Endothelial cell (in vitro differentiated cells): ENCODE measurements around the gene UNKL. TPM values are rescaled to one million over a fixed set of nuclear protein-coding genes. Genes with fewer than 3 reads are reported as not detected.

ENCODE experiments used
- DNase-seq: peaks from one replicate; pipeline ENCODE4 v3.0.0; 2021; ENCODE audit warnings: low spot score
- H3K27ac Mint-ChIP-seq: one replicate; pipeline ENCODE4 v1.8.0; 2021; ENCODE audit warnings: mixed read lengths, inconsistent platforms; ENCODE audit not compliant: unreplicated experiment
- H3K27me3 Mint-ChIP-seq: one replicate; pipeline ENCODE4 v1.8.0; 2021; ENCODE audit warnings: mild to moderate bottlenecking, moderate library complexity, mixed read lengths, inconsistent platforms; ENCODE audit not compliant: unreplicated experiment
- H3K36me3 Mint-ChIP-seq: one replicate; pipeline ENCODE4 v1.8.0; 2021; ENCODE audit warnings: mild to moderate bottlenecking, low read depth, mixed read lengths, inconsistent platforms; ENCODE audit not compliant: unreplicated experiment
- H3K4me1 Mint-ChIP-seq: one replicate; pipeline ENCODE4 v1.8.0; 2021; ENCODE audit warnings: mild to moderate bottlenecking, mixed read lengths, inconsistent platforms; ENCODE audit not compliant: unreplicated experiment
- H3K4me3 Mint-ChIP-seq: one replicate; pipeline ENCODE4 v1.8.0; 2021; ENCODE audit warnings: mild to moderate bottlenecking, mixed read lengths, inconsistent platforms; ENCODE audit not compliant: unreplicated experiment
- H3K9me3 Mint-ChIP-seq: one replicate; pipeline ENCODE4 v1.8.0; 2021; ENCODE audit warnings: mixed read lengths, inconsistent platforms; ENCODE audit not compliant: unreplicated experiment
- CTCF ChIP-seq: fragments of 200-600 bp; sonication (generic); IDR thresholded peaks from one replicate; pipeline ENCODE4 v1.5.0; 2021; ENCODE audit warnings: antibody characterized with exemption; ENCODE audit not compliant: unreplicated experiment
- total RNA-seq: library from RNA; stranded (reverse); fragmentation: NEBNext Ultra II Directional; extraction: Animal tissue kit (Norgen Biotek cat#: 25700); gene quantifications from one replicate; pipeline ENCODE4 v1.2.1, GENCODE V29; 2021; ENCODE audit not compliant: unreplicated experiment

UNKL gene
- total RNA-seq, 1 donor from 2014 or later, result 30.3 TPM

- peaks cover 1% of the 10 kb centered on the region for H3K36me3 Mint-ChIP-seq
- no peak for TF ChIP-seq CTCF
- no peak overlapping the region for H3K27ac Mint-ChIP-seq
- no peaks in the 10 kb centered on the region for H3K9me3 Mint-ChIP-seq
- no peak for DNase-seq
- no peak overlapping the region for H3K4me3 Mint-ChIP-seq
- H3K27me3 Mint-ChIP-seq, result peaks cover 5% of the 10 kb centered on the region
- no peaks in the 10 kb centered on the region for H3K4me1 Mint-ChIP-seq
Observed at GRCh38 chr16:1458977-1459341, 44.5 kb upstream of the UNKL start.

- Mint-ChIP-seq H3K4me3 (no peak overlapping the region), H3K27me3 (peaks cover 5% of the 10 kb centered on the region), H3K36me3 (no peaks in the 10 kb centered on the region), H3K4me1 (no peaks in the 10 kb centered on the region), H3K9me3 (no peaks in the 10 kb centered on the region), H3K27ac (no peak overlapping the region)
- no peak for DNase-seq
- no peak for TF ChIP-seq CTCF
Observed at GRCh38 chr16:1458336-1458976, 44.0 kb upstream of the UNKL start.

GRCh38 chr16:1457489-1458245 lies 43.2 kb upstream of the UNKL start:
- H3K36me3 Mint-ChIP-seq, result no peaks in the 10 kb centered on the region
- no peaks in the 10 kb centered on the region for H3K4me1 Mint-ChIP-seq
- H3K4me3 Mint-ChIP-seq, result no peak overlapping the region
- no peak overlapping the region for H3K27ac Mint-ChIP-seq
- H3K9me3 Mint-ChIP-seq, result no peaks in the 10 kb centered on the region
- H3K27me3 Mint-ChIP-seq, result peaks cover 5% of the 10 kb centered on the region
- DNase-seq, result no peak
- no peak for TF ChIP-seq CTCF

GRCh38 chr16:1456951-1457350 lies 42.4 kb upstream of the UNKL start:
- H3K9me3 Mint-ChIP-seq, result no peaks in the 10 kb centered on the region
- DNase-seq, result no peak
- H3K36me3 Mint-ChIP-seq, result peaks cover 3% of the 10 kb centered on the region
- peaks cover 5% of the 10 kb centered on the region for H3K27me3 Mint-ChIP-seq
- no peak for TF ChIP-seq CTCF
- H3K4me3 Mint-ChIP-seq, result no peak overlapping the region
- H3K4me1 Mint-ChIP-seq, result no peaks in the 10 kb centered on the region
- no peak overlapping the region for H3K27ac Mint-ChIP-seq
